HEK293 (cell line): Measurements from ENCODE around the gene TRIM8.
A peak's percentile ranks its signal among the peaks of the same experiment; 100 is the strongest.

ENCODE experiments used
- CTCF ChIA-PET: fragments of 350-600 bp; formaldehyde crosslinking; extraction: SDS; loops from one replicate; lab custom pipeline; 2021; ENCODE audit warnings: antibody characterized with exemption; lab: Yijun Ruan, JAX
- POLR2A ChIA-PET: fragments of 300-600 bp; formaldehyde crosslinking; extraction: SDS; loops from one replicate; lab custom pipeline; 2020; ENCODE audit warnings: antibody characterized with exemption, inconsistent platforms; lab: Yijun Ruan, JAX
- H3K27ac ChIP-seq: fragments of 200-500 bp; sonication (Bioruptor generic); 2 replicates; pipeline ENCODE4 v1.5.1; 2014; ENCODE audit warnings: low read depth, low read length, control low read depth, inconsistent platforms; ENCODE audit errors: extremely low read depth
- H3K36me3 ChIP-seq, 2 experiments: fragments of 200-500 bp in 1 of 2; sonication (Bioruptor generic) in 1 of 2; 1 replicate in 1 of 2; 2 replicates in 1 of 2; pipeline ENCODE4 v1.5.1; 2014 to 2017; ENCODE audit warnings: inconsistent platforms in 2 of 2, low read length in 2 of 2; ENCODE audit not compliant: control insufficient read depth in 2 of 2, insufficient read depth in 1 of 2
- H3K4me1 ChIP-seq: fragments of 200-500 bp; sonication (Bioruptor generic); 2 replicates; pipeline ENCODE4 v1.5.1; 2014; ENCODE audit warnings: mild to moderate bottlenecking, low read length, inconsistent platforms; ENCODE audit not compliant: control insufficient read depth, insufficient read depth
- H3K4me3 ChIP-seq: 2 replicates; pipeline ENCODE4 v1.5.1; 2011; ENCODE audit warnings: low read depth, mild to moderate bottlenecking, control low read depth, low read length, moderate library complexity
- H3K9me3 ChIP-seq: fragments of 200-500 bp; sonication (Bioruptor generic); 2 replicates; pipeline ENCODE4 v1.5.1; 2014; ENCODE audit warnings: low read depth, low read length, inconsistent platforms; ENCODE audit not compliant: control insufficient read depth, insufficient read depth
- MEIS1 ChIP-seq: sonication (generic); formaldehyde crosslinking; IDR thresholded peaks from 2 replicates; pipeline ENCODE4 v1.8.1; 2022; ENCODE audit warnings: missing genetic modification reagents, mild to moderate bottlenecking, borderline replicate concordance
- OVOL3 ChIP-seq: fragments of 450-650 bp; formaldehyde crosslinking; IDR thresholded peaks from 2 replicates; pipeline ENCODE4 v1.5.1; 2016; ENCODE audit warnings: missing biosample characterization, missing genetic modification characterization
- SCRT1 ChIP-seq: fragments of 450-650 bp; formaldehyde crosslinking; IDR thresholded peaks from 2 replicates; pipeline ENCODE4 v1.5.1; 2016; ENCODE audit warnings: missing biosample characterization, missing genetic modification characterization, borderline replicate concordance
- SCRT2 ChIP-seq: fragments of 450-650 bp; formaldehyde crosslinking; IDR thresholded peaks from 2 replicates; pipeline ENCODE4 v1.5.1; 2016; ENCODE audit warnings: missing biosample characterization, missing genetic modification characterization
- TRIM28 ChIP-seq: IDR thresholded peaks from 2 replicates; pipeline ENCODE4 v1.6.1; 2011; ENCODE audit warnings: low read length, control low read depth, borderline replicate concordance
- TSHZ1 ChIP-seq: fragments of 450-650 bp; formaldehyde crosslinking; IDR thresholded peaks from 2 replicates; pipeline ENCODE4 v1.5.1; 2016; ENCODE audit warnings: missing biosample characterization, missing genetic modification characterization, borderline replicate concordance
- ZBTB17 ChIP-seq: fragments of 450-650 bp; formaldehyde crosslinking; IDR thresholded peaks from 2 replicates; pipeline ENCODE4 v1.5.1; 2016; ENCODE audit warnings: missing biosample characterization, missing genetic modification characterization
- ZFHX2 ChIP-seq: fragments of 450-650 bp; formaldehyde crosslinking; conservative IDR thresholded peaks from 2 replicates; pipeline ENCODE4 v1.5.1; 2016; ENCODE audit warnings: missing biosample characterization, missing genetic modification characterization
- ZFP3 ChIP-seq: fragments of 450-650 bp; formaldehyde crosslinking; IDR thresholded peaks from 2 replicates; pipeline ENCODE4 v1.5.1; 2016; ENCODE audit warnings: low read depth, missing biosample characterization, missing genetic modification characterization
- ZIC2 ChIP-seq: fragments of 450-650 bp; formaldehyde crosslinking; IDR thresholded peaks from 2 replicates; pipeline ENCODE4 v1.5.1; 2016; ENCODE audit warnings: missing biosample characterization, missing genetic modification characterization
- ZNF211 ChIP-seq: fragments of 450-650 bp; formaldehyde crosslinking; IDR thresholded peaks from 2 replicates; pipeline ENCODE4 v1.5.1; 2016; ENCODE audit warnings: low read depth, missing biosample characterization, missing genetic modification characterization
- ZNF248 ChIP-seq: fragments of 450-650 bp; formaldehyde crosslinking; IDR thresholded peaks from 2 replicates; pipeline ENCODE4 v1.5.1; 2017; ENCODE audit warnings: missing biosample characterization, missing genetic modification characterization
- ZNF274 ChIP-seq, 2 experiments: fragments of 200-500 bp in 1 of 2; fragments of 450-650 bp in 1 of 2; sonication (Bioruptor generic) in 1 of 2; formaldehyde crosslinking in 1 of 2; IDR thresholded peaks; 2 replicates each; pipeline versions ENCODE4 v1.5.1 to v1.6.1; 2014 to 2016; ENCODE audit warnings: borderline replicate concordance in 1 of 2, inconsistent platforms in 1 of 2, low read length in 1 of 2, missing biosample characterization in 1 of 2, missing genetic modification characterization in 1 of 2
- ZNF280D ChIP-seq: fragments of 450-650 bp; formaldehyde crosslinking; IDR thresholded peaks from 2 replicates; pipeline ENCODE4 v1.5.1; 2016; ENCODE audit warnings: missing biosample characterization, missing genetic modification characterization
- ZNF362 ChIP-seq: fragments of 450-650 bp; formaldehyde crosslinking; IDR thresholded peaks from 2 replicates; pipeline ENCODE4 v1.5.1; 2016; ENCODE audit warnings: missing biosample characterization, missing genetic modification characterization
- ZNF776 ChIP-seq: fragments of 450-650 bp; formaldehyde crosslinking; IDR thresholded peaks from 2 replicates; pipeline ENCODE4 v1.5.0; 2017; ENCODE audit warnings: missing biosample characterization, missing genetic modification characterization, borderline replicate concordance
- ZNF777 ChIP-seq: fragments of 450-650 bp; formaldehyde crosslinking; IDR thresholded peaks from 2 replicates; pipeline ENCODE4 v1.5.1; 2017; ENCODE audit warnings: missing biosample characterization, missing genetic modification characterization, borderline replicate concordance
- TF ChIP-seq, protein P1 (sequence below): fragments of 450-650 bp; formaldehyde crosslinking; IDR thresholded peaks from 2 replicates; pipeline ENCODE4 v1.5.1; 2016; ENCODE audit warnings: missing biosample characterization, missing genetic modification characterization

The TRIM8 gene

GRCh38 chr10:102634686-102635085 is 9.6 kb upstream of the TRIM8 start:
- no peaks in the 10 kb centered on the region for H3K4me1 ChIP-seq
- H3K9me3 ChIP-seq = no peaks in the 10 kb centered on the region
- POLR2A ChIA-PET = no interaction called here
- peaks cover 0 to 17% of the 10 kb centered on the region in 2 experiments; a peak in 1 of 3 replicates for H3K36me3 ChIP-seq
- no peak overlapping the region for H3K27ac ChIP-seq
- no peak overlapping the region for H3K4me3 ChIP-seq
- no peak for TF ChIP-seq ZNF776 (tag by site-specific recombination)
- no peak for TF ChIP-seq ZNF211 (tag by site-specific recombination)
- no peak for TF ChIP-seq TSHZ1 (tag by site-specific recombination)
- no peak for TF ChIP-seq MEIS1 (CRISPR knock-in tag)
- no peak for TF ChIP-seq ZFHX2
- CTCF ChIA-PET = no interaction called here

GRCh38 chr10:102635377-102635776 is 8.9 kb upstream of the TRIM8 start:
- Histone ChIP-seq H3K4me1 (no peaks in the 10 kb centered on the region), H3K4me3 (no peak overlapping the region)
- CTCF ChIA-PET = interaction anchor here (1.1 kb wide), 2 partner anchors 44 to 51 kb away, joined by 3 read pairs; no protein-coding TSS in a partner anchor
- TF ChIP-seq ZNF362 (tag by site-specific recombination) (no peak), ZNF248 (tag by site-specific recombination) (no peak), SCRT2 (peak; percentile 48), SCRT1 (tag by site-specific recombination) (peak; percentile 18; the same call in 1 of the 2 replicates)
- TF ChIP-seq, all 188 proteins: peak for 2
- Histone ChIP-seq H3K9me3 (no peaks in the 10 kb centered on the region), H3K36me3 (peaks cover 0 to 12% of the 10 kb centered on the region in 2 experiments; a peak in 1 of 3 replicates), H3K27ac (no peak overlapping the region)
- POLR2A ChIA-PET = no interaction called here

DNA sequence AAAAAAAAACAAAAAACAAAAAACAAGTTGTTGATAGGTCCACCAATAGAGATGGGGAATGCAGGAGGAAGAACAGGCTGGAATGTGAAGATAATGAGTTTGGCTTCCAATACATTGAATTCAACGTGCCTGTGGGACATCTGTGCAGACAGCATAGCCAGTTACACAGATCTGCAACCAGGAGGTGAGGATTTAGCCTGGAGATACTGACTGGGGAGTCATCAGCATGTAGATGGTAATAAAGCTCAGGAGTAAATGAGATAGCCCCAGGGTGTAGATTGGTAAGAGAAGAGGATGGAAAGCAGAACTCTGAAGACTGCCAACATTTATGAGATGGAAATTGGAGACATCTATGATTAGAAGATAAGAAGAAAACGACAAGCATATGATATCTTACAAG is 4.7 kb upstream of the TRIM8 start:
- H3K9me3 ChIP-seq = no peaks in the 10 kb centered on the region
- peaks cover 3% of the 10 kb centered on the region; the same call in 1 of the 2 replicates for H3K4me1 ChIP-seq
- POLR2A ChIA-PET = no interaction called here
- TF ChIP-seq ZBTB17 (tag by site-specific recombination) (peak; percentile 24; the same call in 1 of the 2 replicates), ZIC2 (tag by site-specific recombination) (0 out of 2 replicates have a peak, but pooled peaks have one; percentile 14), TRIM28 (no peak)
- TF ChIP-seq, all 188 proteins: peak for 2
- CTCF ChIA-PET = interaction anchor here (0.8 kb wide), 1 partner anchor 25 kb away, joined by 3 read pairs; no protein-coding TSS in a partner anchor
- Histone ChIP-seq H3K4me3 (no peak overlapping the region), H3K27ac (no peak overlapping the region), H3K36me3 (no peaks in the 10 kb centered on the region)

DNA sequence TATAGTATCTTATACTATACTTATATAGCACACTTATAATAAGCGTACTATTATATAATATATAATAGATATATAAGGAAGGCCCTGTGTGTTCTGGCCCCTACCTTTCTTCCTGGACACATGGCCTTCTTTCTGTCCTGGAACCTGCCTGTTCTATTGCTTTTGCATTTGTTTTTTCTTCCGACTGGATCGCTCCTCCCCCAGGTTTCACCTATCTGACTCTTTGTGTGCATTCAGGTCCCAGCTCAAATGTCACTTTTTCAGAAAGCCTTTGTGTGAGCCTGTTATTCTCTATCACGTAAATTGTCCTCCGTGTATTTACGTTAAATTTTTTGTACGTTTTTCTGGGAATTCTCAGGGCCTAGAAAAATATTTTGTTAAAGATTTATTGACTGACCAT is 2.9 kb upstream of the TRIM8 start:
- Histone ChIP-seq H3K9me3 (no peaks in the 10 kb centered on the region), H3K27ac (peak overlapping the region; percentile 30), H3K4me1 (peaks cover 3% of the 10 kb centered on the region; the same call in 1 of the 2 replicates), H3K36me3 (no peaks in the 10 kb centered on the region), H3K4me3 (no peak overlapping the region; the same call in 1 of the 2 replicates)
- ChIA-PET CTCF (no interaction called here), POLR2A (interaction anchor here (0.6 to 2.1 kb wide), 11 partner anchors 9 to 719 kb away, joined by 3 to 18 read pairs (median 3); partner anchors contain the start of genes ARL3, SFXN2 and SUFU)
- TF ChIP-seq, protein P1, sequence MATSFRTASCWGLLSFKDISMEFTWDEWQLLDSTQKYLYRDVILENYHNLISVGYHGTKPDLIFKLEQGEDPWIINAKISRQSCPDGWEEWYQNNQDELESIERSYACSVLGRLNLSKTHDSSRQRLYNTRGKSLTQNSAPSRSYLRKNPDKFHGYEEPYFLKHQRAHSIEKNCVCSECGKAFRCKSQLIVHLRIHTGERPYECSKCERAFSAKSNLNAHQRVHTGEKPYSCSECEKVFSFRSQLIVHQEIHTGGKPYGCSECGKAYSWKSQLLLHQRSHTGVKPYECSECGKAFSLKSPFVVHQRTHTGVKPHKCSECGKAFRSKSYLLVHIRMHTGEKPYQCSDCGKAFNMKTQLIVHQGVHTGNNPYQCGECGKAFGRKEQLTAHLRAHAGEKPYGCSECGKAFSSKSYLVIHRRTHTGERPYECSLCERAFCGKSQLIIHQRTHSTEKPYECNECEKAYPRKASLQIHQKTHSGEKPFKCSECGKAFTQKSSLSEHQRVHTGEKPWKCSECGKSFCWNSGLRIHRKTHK = no peak
- TF ChIP-seq ZFP3 (tag by site-specific recombination) = no peak
- no peak for TF ChIP-seq ZNF777 (tag by site-specific recombination)
- no peak for TF ChIP-seq ZNF274 (IDR thresholded peaks at IDR 0.05; ENCODE audit: low read length)
- no peak for TF ChIP-seq ZNF274 (tag by site-specific recombination; IDR thresholded peaks at IDR 0.05; ENCODE audit: borderline replicate concordance)
- no peak for TF ChIP-seq OVOL3 (tag by site-specific recombination)
- TF ChIP-seq ZNF280D (tag by site-specific recombination) = no peak
